Activated gamma-delta T cell treated with anti-CD3 and anti-CD28 coated beads, Interleukin-2, amount 50 U/mL, for 16 hours (primary cell): ENCODE results near the gene TET2.

ENCODE experiments used
- DNase-seq: peaks from one replicate; pipeline ENCODE4 v3.0.0-alpha.2; 2020; ENCODE audit warnings: low read depth

Gene TET2

DNA sequence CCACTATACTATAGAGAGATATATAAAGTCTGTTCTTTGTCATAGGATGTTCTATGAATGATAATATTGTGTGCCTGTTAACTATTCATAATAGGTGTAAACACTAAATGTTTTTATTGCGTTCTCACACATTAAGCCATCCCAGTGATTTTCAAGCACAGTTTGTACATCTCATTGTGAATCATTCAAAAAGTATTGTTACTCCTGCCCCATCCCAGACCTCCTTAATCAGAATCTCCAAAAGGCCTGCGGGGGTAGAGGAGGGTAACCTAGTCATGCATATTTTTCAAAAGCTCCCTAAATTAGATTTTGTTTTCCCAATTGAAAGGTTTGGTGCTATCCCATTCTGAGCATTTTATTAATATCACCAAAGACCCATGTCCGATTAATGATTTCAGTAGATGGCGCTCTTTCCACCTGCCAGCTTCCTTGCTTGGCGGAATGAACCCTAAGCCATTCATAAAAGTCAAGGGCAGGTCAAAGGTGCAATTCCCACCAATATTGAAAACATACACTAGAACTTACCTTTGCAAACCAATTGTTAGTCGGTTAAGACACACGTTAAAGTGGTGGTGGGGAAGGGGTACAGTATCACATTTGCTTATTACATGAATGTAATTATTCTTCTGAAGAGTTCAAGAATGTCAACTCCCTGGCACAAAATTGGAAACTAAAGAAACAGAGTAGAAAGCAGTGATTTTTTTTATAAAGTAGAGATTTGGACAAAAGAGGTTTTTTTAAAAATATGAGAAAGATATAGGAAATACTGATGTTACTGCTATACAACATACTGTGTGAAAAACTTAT is 5.8 kb upstream of the TET2 start:
- no peak for DNase-seq

DNA sequence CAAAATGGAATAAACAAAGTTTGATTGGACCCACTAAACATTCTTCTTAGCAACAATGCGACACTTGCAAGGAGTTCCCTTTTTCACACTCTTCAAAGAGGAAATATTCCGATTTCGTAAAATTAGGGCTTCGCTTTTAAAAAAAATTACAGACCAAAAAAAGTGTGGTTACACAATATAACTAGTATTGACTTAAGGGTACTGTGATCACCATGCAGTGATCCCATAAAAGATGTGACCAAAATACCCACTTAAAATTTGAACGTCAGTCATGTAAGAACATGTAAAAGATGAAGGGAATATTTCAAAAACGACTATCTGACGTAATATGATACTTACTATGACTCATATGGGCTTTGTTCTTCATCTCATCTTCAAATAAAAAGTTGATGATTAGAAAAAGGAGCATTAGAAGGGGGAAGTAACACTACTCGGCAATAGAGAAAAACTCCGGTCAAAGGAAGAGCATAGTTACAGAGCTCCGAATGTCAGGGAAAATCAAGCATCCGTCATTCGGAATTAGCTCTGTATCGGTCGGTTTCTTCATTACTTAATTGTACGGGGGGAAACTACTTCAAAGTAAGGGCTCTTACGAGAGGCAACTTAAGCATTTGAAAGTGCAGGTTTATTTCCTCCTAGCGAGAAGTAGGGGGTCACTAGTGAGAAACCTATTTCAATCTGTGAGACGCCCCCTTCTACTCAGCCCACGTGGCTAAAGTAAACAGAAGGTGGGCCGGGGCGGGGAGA is 1.3 kb upstream of the TET2 start:
- no peak for DNase-seq

DNA sequence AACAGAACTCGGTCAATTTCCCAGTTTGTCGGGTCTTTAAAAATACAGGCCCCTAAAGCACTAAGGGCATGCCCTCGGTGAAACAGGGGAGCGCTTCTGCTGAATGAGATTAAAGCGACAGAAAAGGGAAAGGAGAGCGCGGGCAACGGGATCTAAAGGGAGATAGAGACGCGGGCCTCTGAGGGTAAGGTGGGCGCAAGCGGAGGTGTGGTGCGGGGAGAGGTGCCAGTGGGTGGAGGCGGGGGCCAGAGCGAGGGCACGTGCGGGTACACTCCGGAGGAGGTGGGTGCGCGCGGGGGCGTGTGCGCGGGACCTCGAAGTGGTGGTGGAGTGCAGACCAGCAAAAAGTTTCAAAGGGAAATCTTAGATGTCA is 787 bp upstream of the TET2 start:
- no peak for DNase-seq

GRCh38 chr4:105147016-105147552 is 408 bp downstream of the TET2 start:
- DNase-seq = no peak

GRCh38 chr4:105147553-105148161 is 981 bp downstream of the TET2 start:
- DNase-seq = no peak

- DNase-seq = no peak
Measured at GRCh38 chr4:105148356-105148755, 1.7 kb downstream of the TET2 start.

DNA sequence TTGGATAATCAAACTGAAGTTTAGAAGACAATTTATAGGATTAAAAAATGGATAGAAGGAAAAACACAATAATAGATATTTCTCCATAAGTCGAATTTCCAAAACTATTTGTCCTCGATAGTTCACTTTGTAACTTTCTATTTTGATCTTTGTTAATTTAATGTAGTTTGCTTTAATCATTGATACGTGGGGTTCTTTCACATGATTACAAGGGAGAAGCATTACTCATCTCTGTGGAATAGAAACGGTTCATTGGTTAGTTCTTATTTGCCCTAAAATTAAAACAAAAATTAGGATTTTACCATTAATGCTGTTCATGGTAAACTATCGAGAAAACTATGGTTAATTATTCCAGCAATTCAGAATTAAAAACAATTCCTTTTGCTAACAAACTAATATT is 2.1 kb downstream of the TET2 start:
- DNase-seq = no peak

DNA sequence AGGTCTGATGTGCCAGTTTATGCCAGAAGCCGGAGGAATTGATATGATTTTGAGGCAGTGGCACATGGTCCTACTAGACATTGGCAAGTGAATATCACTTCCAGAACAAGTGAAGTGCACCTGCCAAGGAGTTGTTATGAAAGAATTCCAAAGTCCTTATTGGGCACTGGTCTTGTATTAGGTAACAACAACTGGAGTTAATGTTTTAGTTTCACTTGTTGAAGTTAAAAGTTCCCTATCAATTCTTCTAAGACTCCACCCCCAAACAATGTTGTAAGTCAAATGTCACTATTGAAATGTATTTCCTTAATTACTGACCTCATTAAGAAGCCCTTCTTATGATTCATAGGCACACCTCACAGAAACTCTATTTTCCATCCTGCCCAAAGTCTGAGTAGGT is 3.1 kb downstream of the TET2 start:
- no peak for DNase-seq

DNA sequence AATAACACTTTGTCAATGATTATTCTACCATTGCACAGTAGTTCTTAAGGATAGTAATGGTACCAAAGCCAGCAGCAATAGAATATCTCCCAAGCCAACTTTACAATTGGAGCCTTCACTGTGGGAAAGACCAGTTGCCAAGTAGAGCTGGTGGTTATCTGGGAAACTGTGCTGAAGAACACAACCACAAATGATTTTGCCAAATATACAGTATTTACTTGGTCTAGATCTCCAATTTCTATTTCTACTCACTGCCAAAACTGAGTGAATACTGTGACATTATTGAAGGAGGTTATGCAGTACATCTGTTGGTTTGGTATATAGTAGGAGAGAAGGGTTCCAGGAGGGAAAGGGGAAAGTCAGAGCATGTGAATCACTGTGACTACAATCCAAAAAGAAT is 3.8 kb downstream of the TET2 start:
- no peak for DNase-seq

DNA sequence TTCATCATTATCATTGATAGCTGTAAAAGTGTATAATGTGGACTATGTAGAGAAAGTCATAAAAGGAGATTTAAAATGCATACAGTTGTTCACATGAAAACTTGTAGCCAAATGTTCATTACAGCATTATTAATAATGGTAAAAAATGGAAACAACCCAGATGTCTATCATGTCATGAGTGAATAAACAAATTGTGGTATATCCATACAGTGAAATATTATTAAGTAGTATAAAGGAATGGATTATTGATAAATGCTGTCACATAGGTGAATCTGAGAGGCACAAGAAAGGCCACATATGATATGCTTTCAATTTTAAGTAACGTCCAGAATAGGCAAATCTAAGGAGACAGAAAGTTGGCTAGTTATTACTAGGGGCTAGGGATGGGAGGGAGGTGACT is 7.1 kb downstream of the TET2 start:
- DNase-seq = no peak

DNA sequence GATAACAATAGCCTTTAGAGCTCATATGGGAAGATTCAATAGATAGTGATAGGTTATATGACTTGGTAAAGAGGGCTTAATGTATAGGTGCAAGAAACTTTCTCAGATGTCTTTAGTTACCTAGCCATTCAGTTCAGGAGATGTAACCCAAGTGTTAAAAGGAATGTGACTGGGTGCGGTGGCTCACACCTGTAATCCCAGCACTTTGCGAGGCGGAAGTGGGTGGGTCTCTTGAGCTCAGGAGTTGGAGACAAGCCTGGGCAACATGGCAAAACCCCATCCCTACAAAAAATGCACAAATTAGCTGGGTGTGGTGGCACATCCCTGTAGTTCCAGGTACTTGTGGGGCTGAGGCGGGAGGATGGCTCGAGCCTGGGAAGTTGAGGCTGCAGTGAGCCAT is 7.9 kb downstream of the TET2 start:
- DNase-seq = no peak

GRCh38 chr4:105155426-105155825 is 8.8 kb downstream of the TET2 start:
- no peak for DNase-seq

DNA sequence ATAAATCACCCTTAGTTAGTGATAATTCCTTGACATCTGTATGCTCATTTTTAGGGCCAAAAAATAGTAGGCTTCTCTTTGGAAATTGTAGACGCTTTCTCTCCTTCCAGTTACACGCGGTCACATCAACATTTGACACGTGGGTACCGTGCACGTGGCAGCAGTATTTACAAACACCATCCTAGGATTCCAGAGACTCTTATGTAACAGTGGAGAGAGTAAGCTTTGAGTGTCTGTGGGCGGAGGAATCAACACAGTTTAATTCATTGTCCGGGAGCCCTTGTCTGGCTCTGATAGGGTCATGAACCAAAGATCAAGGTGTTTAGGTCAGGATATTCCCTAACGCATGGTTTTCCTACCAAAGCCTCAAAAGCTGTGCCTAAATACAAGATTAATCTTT is 12.2 kb downstream of the TET2 start:
- DNase-seq = no peak

GRCh38 chr4:105162123-105162796 is 15.6 kb downstream of the TET2 start:
- DNase-seq = no peak

DNA sequence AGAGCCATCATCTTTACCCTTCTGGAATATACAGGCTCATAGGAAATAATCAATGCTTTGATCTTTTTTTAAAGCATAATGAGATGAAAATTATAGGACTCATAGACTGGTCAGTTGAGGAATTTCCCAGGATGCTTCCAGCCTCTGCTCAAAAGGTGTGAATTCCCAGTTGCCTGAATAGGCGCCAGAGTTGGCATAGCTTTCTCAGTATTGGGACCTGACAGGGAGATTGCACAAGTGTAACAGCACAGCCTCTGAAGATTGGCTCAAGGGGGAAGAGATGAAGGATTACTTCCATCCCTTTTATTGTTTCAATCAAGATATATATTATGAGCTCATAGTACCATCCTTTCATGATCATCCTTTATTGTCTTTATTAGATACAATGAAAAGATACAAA is 17.9 kb downstream of the TET2 start:
- no peak for DNase-seq

- no peak for DNase-seq
Measured at GRCh38 chr4:105166066-105166465, 19.4 kb downstream of the TET2 start.

DNA sequence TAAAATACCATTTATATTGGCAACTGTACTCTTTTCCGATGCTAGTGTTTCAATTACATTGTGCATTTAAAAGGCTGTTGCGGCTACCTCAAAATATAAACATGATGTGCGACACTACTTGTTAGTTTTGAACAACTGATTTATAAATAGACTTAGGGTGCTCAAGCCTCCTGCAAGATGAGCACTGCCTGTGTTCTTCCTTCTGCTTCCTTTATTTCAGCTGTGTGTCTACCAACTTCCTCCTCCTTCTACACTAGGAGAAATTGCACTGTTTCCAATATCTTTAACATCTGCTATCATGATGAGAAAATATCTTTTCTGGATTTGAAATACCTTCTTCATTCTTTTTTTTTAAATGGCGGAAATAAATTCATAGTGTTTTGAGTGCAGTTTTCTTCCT is 24.0 kb downstream of the TET2 start:
- no peak for DNase-seq

- DNase-seq = no peak
Measured at GRCh38 chr4:105171912-105172311, 25.2 kb downstream of the TET2 start.

GRCh38 chr4:105174098-105174497 is 27.4 kb downstream of the TET2 start:
- DNase-seq = no peak

- no peak for DNase-seq
Measured at GRCh38 chr4:105179539-105180401, 33.1 kb downstream of the TET2 start.

DNA sequence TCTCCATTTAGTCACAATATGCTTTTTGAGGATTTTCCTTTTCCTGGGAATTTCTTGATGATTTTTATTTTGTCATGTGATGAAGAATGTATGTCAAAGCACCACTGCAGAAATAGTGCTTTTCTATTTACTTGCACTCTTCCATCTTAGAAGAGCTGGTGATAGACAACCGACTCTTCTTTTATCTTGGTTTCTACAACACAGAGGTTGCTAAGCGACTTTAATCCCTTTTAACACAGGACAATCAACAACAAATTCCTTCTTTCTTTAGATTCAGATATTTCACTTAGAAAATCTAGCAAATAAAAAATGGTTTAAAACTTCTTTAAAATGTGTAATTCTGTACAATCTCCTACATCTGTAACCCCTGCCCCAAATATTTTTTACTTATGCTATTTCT is 34.6 kb downstream of the TET2 start:
- DNase-seq = no peak

DNA sequence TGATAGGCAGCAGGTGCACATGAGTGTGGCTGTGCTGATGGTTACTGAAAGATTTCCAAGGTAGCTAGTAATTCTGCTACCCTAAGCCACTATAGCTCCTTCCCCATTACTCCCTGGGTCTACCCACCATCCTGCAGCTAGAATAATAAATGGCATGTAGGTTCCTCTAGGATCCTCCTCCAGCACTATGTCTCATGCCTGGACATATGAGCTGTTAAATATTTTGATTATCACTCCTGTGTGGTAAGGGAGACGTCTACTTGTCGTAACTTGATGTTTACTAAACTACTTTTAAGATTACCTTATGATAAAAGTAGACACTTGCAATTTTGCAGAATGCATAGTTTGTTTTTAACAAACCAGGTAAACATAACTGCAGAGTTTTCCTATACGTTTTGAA is 35.5 kb downstream of the TET2 start:
- DNase-seq = no peak
